ENCODE data around the gene BORCS8.

DNA sequence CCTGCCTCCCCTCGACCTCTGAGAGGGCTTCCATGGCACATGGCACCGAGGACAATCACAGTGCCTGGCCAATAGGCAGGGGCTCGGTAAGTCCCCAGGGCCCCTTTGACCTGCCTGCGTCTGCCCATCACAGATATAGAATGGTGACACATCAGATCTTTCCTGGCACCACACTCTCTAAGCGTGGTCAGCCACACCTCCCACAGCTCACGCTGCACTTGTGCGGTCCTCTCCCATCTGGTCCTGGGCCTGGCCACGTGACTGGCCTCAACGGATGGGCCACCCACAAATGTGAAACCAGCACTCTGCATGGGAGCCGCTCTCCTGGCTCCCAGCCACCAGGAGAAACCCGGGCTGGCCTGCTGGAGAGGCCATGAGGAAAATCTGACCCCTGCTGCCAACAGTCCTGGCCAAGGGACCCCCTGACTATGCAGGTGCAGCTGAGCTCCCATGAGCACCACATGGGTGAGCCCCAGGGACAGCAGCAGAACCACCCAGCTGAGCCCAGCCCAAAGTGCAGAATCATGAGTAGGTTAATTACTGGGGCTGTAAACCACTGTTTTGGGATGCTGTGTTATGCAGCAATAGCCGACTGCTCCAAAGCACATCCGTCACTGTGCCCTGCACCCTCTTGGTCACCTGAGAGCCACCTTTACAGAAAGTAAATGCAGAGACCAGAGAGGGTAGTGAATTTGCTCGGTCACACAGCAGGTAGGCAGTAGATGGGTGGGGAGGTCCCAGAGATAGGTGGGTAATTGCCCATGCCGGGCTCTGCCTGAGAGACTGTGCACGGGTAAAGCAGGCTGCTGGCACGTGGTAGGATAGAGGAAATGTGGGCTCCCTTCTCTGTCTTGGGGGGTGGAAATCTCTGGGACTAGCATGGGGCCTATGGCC is 12.2 kb downstream of the BORCS8 start:
- TF ChIP-seq CTCF (IDR thresholded peaks at IDR 0.05) (no peak), POLR2A (IDR thresholded peaks at IDR 0.05) (no peak)

Data from tibial nerve (tissue), 3 donors.